Suprapubic skin (tissue), 4 donors: ENCODE results near the gene DYRK1B.

Source experiments
- CTCF ChIP-seq, 2 donors: fragments of 200-600 bp in 1 of 2; fragments of 450-650 bp in 1 of 2; sonication (generic) in 1 of 2; IDR thresholded peaks; one replicate each; pipeline ENCODE4 v1.5.1; 2016 to 2019; ENCODE audit warnings: antibody characterized with exemption in 2 of 2, mild to moderate bottlenecking in 1 of 2, moderate library complexity in 1 of 2
- EP300 ChIP-seq: sonication (generic); formaldehyde crosslinking; IDR thresholded peaks from one replicate; pipeline ENCODE4 v1.6.1; 2017; ENCODE audit warnings: antibody characterized with exemption
- POLR2A ChIP-seq, 2 donors: fragments of 450-650 bp; IDR thresholded peaks; one replicate each; pipeline ENCODE4 v1.6.1; 2017; ENCODE audit warnings: antibody characterized with exemption in 2 of 2, mild to moderate bottlenecking in 2 of 2, moderate library complexity in 2 of 2
- POLR2AphosphoS5 ChIP-seq, 3 donors: sonication (generic); formaldehyde crosslinking; IDR thresholded peaks; one replicate each; pipeline ENCODE4 v1.6.1; 2017; ENCODE audit warnings: antibody characterized with exemption in 3 of 3

- TF ChIP-seq CTCF (IDR thresholded peaks at IDR 0.05) (no peak), POLR2A (IDR thresholded peaks at IDR 0.05) (no peak), EP300 (no peak), POLR2AphosphoS5 (IDR thresholded peaks at IDR 0.05) (no peak)
These were observed 1.4 kb downstream of the DYRK1B start for GRCh38 chr19:39832341-39833083.
